ENCODE data around the gene RXRB. TPM values are rescaled to one million over a fixed set of nuclear protein-coding genes. Genes with fewer than 3 reads are reported as not detected.

Gene RXRB
- polyA plus RNA-seq, 1 donor (not counting 4 experiments of a cell fraction or from before 2014, with no cell fraction given) = 23.2 TPM

DNA sequence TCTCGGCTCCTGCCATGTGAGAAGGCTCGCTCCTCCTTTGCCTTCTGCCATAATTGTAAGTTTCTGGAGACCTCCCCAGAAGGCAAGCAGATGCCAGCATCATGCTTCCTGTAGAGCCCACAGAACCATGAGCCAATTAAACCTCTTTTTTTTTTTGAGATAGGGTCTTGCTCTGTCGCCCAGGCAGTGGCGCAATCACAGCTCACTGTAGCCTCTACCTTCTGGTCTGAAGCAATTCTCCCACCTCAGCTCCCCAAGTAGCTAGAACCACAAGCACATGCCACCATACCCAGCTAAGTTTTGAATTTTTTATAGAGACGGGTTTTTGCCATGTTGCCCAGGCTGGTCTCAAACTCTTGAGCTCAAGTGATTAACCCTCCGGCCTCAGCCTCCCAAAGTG, 36.4 kb upstream of the RXRB start:
- no peak overlapping the region for H2AFZ ChIP-seq (ENCODE audit: control insufficient read depth, low read length)
- no peak overlapping the region for H3K4me3 ChIP-seq (ENCODE audit: control insufficient read depth in 2 of 3, extremely low read depth in 1 of 3, insufficient read depth in 2 of 3, low read depth in 1 of 3, low read length in 3 of 3)
- TF ChIP-seq, protein P1, sequence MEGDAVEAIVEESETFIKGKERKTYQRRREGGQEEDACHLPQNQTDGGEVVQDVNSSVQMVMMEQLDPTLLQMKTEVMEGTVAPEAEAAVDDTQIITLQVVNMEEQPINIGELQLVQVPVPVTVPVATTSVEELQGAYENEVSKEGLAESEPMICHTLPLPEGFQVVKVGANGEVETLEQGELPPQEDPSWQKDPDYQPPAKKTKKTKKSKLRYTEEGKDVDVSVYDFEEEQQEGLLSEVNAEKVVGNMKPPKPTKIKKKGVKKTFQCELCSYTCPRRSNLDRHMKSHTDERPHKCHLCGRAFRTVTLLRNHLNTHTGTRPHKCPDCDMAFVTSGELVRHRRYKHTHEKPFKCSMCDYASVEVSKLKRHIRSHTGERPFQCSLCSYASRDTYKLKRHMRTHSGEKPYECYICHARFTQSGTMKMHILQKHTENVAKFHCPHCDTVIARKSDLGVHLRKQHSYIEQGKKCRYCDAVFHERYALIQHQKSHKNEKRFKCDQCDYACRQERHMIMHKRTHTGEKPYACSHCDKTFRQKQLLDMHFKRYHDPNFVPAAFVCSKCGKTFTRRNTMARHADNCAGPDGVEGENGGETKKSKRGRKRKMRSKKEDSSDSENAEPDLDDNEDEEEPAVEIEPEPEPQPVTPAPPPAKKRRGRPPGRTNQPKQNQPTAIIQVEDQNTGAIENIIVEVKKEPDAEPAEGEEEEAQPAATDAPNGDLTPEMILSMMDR (optimal IDR thresholded peaks at IDR 0.05 in 1 of 3, IDR thresholded peaks at IDR 0.05 in 1 of 3, conservative IDR thresholded peaks at IDR 0.05 in 1 of 3; ENCODE audit: extremely low read depth in 1 of 3, insufficient read depth in 2 of 3, low read length in 3 of 3) = no peak
- TF ChIP-seq EZH2 (IDR thresholded peaks at IDR 0.05; ENCODE audit: low read length) = no peak
- H3K27ac ChIP-seq (ENCODE audit: control insufficient read depth, insufficient read depth, low read length) = no peak overlapping the region
- no peaks in the 10 kb centered on the region for H3K9me3 ChIP-seq (ENCODE audit: control insufficient read depth, low read depth, low read length)
- no peaks in the 10 kb centered on the region for H3K36me3 ChIP-seq (ENCODE audit: control insufficient read depth in 2 of 2, extremely low read depth in 1 of 2, insufficient read depth in 2 of 2, low read length in 2 of 2)
- no peaks in the 10 kb centered on the region for H3K9me1 ChIP-seq (ENCODE audit: control insufficient read depth, extremely low read depth, insufficient read depth, low read length)
- no peaks in the 10 kb centered on the region for H3K4me1 ChIP-seq (ENCODE audit: control insufficient read depth, extremely low read depth, insufficient read depth, low read length)
- H4K20me1 ChIP-seq (ENCODE audit: control insufficient read depth, extremely low read depth, insufficient read depth, low read length) = no peaks in the 10 kb centered on the region
- no peak for FAIRE-seq
- dilution Hi-C loops (cut with MboI; ENCODE audit: extremely low pct_ligation_motif_present, low sequenced_read_pairs) = no loop called here
- no peaks in the 10 kb centered on the region for H3K79me2 ChIP-seq (ENCODE audit: control insufficient read depth, insufficient read depth, low read length)
- H3K4me2 ChIP-seq (ENCODE audit: control insufficient read depth, extremely low read depth, insufficient read depth, low read depth, low read length) = no peak overlapping the region
- H3K9ac ChIP-seq (ENCODE audit: control insufficient read depth, extremely low read depth, insufficient read depth, low read length) = no peak overlapping the region
- H3K27me3 ChIP-seq (ENCODE audit: control insufficient read depth, extremely low read depth, insufficient read depth, low read length) = peaks cover 7% of the 10 kb centered on the region
- no peak for DNase-seq (ENCODE audit: low read depth, low spot score)

DNA sequence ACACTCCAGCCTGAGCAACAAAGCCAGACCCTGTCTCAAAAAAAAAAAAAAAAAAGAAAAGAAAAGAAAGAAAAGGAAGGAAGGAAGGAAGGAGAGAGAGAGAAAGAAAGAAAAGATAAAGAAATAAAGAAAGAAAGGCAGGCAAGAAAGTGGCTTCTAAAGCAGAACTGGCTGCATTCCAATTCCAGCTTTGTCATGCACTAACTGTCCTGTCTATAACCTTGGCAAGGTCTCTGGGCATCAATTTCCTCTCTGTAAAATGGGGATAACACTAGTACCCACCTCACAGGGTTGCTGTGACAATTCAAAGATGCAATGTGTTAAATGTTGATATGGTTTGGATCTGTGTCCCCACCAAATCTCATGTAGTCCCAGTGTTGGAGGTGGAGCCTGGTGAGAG, 35.9 kb upstream of the RXRB start:
- dilution Hi-C loops (cut with MboI; ENCODE audit: extremely low pct_ligation_motif_present, low sequenced_read_pairs) = no loop called here
- no peak for FAIRE-seq
- H4K20me1 ChIP-seq (ENCODE audit: control insufficient read depth, extremely low read depth, insufficient read depth, low read length) = no peaks in the 10 kb centered on the region

More for the DNA sequence above, 35.9 kb upstream of the RXRB start:
- no peaks in the 10 kb centered on the region for H3K9me1 ChIP-seq (ENCODE audit: control insufficient read depth, extremely low read depth, insufficient read depth, low read length)
- no peak overlapping the region for H3K4me3 ChIP-seq (ENCODE audit: control insufficient read depth in 2 of 3, extremely low read depth in 1 of 3, insufficient read depth in 2 of 3, low read depth in 1 of 3, low read length in 3 of 3)
- H3K36me3 ChIP-seq (ENCODE audit: control insufficient read depth in 2 of 2, extremely low read depth in 1 of 2, insufficient read depth in 2 of 2, low read length in 2 of 2) = no peaks in the 10 kb centered on the region
- peaks cover 7% of the 10 kb centered on the region for H3K27me3 ChIP-seq (ENCODE audit: control insufficient read depth, extremely low read depth, insufficient read depth, low read length)
- TF ChIP-seq EZH2 (IDR thresholded peaks at IDR 0.05; ENCODE audit: low read length) = no peak
- TF ChIP-seq, protein P1 (optimal IDR thresholded peaks at IDR 0.05 in 1 of 3, IDR thresholded peaks at IDR 0.05 in 1 of 3, conservative IDR thresholded peaks at IDR 0.05 in 1 of 3; ENCODE audit: extremely low read depth in 1 of 3, insufficient read depth in 2 of 3, low read length in 3 of 3) = no peak
- no peak overlapping the region for H3K27ac ChIP-seq (ENCODE audit: control insufficient read depth, insufficient read depth, low read length)
- no peak overlapping the region for H3K4me2 ChIP-seq (ENCODE audit: control insufficient read depth, extremely low read depth, insufficient read depth, low read depth, low read length)
- no peaks in the 10 kb centered on the region for H3K9me3 ChIP-seq (ENCODE audit: control insufficient read depth, low read depth, low read length)
- no peak overlapping the region for H2AFZ ChIP-seq (ENCODE audit: control insufficient read depth, low read length)
- no peaks in the 10 kb centered on the region for H3K4me1 ChIP-seq (ENCODE audit: control insufficient read depth, extremely low read depth, insufficient read depth, low read length)
- no peak for DNase-seq (ENCODE audit: low read depth, low spot score)
- H3K9ac ChIP-seq (ENCODE audit: control insufficient read depth, extremely low read depth, insufficient read depth, low read length) = no peak overlapping the region
- no peaks in the 10 kb centered on the region for H3K79me2 ChIP-seq (ENCODE audit: control insufficient read depth, insufficient read depth, low read length)

Data from keratinocyte (primary cell).